Right atrium auricular region (tissue), 2 donors: ENCODE measurements around the gene SLC9A8. TPM values are rescaled to one million over a fixed set of nuclear protein-coding genes. Genes with fewer than 3 reads are reported as not detected.

Experiments
- DNase-seq: peaks from one replicate; pipeline ENCODE4 v3.0.0-alpha.2; 2019; ENCODE audit warnings: low spot score
- H3K27ac ChIP-seq, 2 donors: fragments of 200-600 bp; sonication (generic); 1 replicate in 1 of 2; 2 replicates in 1 of 2; pipeline ENCODE4 v1.5.1; 2016 to 2019
- H3K27me3 ChIP-seq, 2 donors: fragments of 200-600 bp; sonication (generic); one replicate each; pipeline versions ENCODE4 v1.5.1 to v1.6.0; 2017 to 2019
- H3K36me3 ChIP-seq: fragments of 200-600 bp; sonication (generic); one replicate; pipeline ENCODE4 v1.5.1; 2016
- H3K4me1 ChIP-seq, 2 donors: fragments of 200-600 bp; sonication (generic); one replicate each; pipeline versions ENCODE4 v1.5.1 to v1.6.0; 2017 to 2019
- H3K4me3 ChIP-seq, 2 donors: fragments of 200-600 bp; sonication (generic); 1 replicate in 1 of 2; 2 replicates in 1 of 2; pipeline ENCODE4 v1.5.1; 2017 to 2019; ENCODE audit warnings: mild to moderate bottlenecking in 1 of 2, moderate library complexity in 1 of 2
- H3K9me3 ChIP-seq, 2 donors: fragments of 200-600 bp; sonication (generic); one replicate each; pipeline ENCODE4 v1.5.1; 2019
- CTCF ChIP-seq, 2 donors: fragments of 200-600 bp; sonication (generic); IDR thresholded peaks; one replicate each; pipeline ENCODE4 v1.5.1; 2019; ENCODE audit warnings: antibody characterized with exemption in 2 of 2
- total RNA-seq, 2 donors: library from RNA; depleted of rRNA; stranded (reverse); fragments of >200 nt; gene quantifications; one replicate each; pipeline ENCODE4 v1.1.0, GENCODE V29; 2016

The SLC9A8 gene
- total RNA-seq, 2 donors from 2014 or later: 5.8 to 6.3 TPM

- no peak for DNase-seq
- Histone ChIP-seq H3K4me3 (no peak overlapping the region), H3K27ac (no peak overlapping the region), H3K4me1 (no peaks in the 10 kb centered on the region), H3K9me3 (no peaks in the 10 kb centered on the region), H3K36me3 (peaks cover 38% of the 10 kb centered on the region), H3K27me3 (no peaks in the 10 kb centered on the region)
- no peak for TF ChIP-seq CTCF (IDR thresholded peaks at IDR 0.05)
These were observed 52.9 kb downstream of the SLC9A8 start for GRCh38 chr20:49865559-49865958.

- Histone ChIP-seq H3K27me3 (no peaks in the 10 kb centered on the region), H3K9me3 (no peaks in the 10 kb centered on the region), H3K4me1 (no peaks in the 10 kb centered on the region), H3K27ac (no peak overlapping the region), H3K4me3 (no peak overlapping the region), H3K36me3 (peaks cover 38% of the 10 kb centered on the region)
- TF ChIP-seq CTCF (IDR thresholded peaks at IDR 0.05): no peak
- DNase-seq: no peak
These were observed 53.4 kb downstream of the SLC9A8 start for GRCh38 chr20:49866051-49866450.

GRCh38 chr20:49867453-49868215 is 55.0 kb downstream of the SLC9A8 start:
- Histone ChIP-seq H3K9me3 (no peaks in the 10 kb centered on the region), H3K27me3 (no peaks in the 10 kb centered on the region), H3K36me3 (peaks cover 35% of the 10 kb centered on the region), H3K27ac (no peak overlapping the region), H3K4me1 (no peaks in the 10 kb centered on the region), H3K4me3 (no peak overlapping the region)
- no peak for DNase-seq
- no peak for TF ChIP-seq CTCF (IDR thresholded peaks at IDR 0.05)

- H3K27me3 ChIP-seq: no peaks in the 10 kb centered on the region
- no peaks in the 10 kb centered on the region for H3K9me3 ChIP-seq
- H3K4me3 ChIP-seq: no peak overlapping the region
- peaks cover 35% of the 10 kb centered on the region for H3K36me3 ChIP-seq
- H3K27ac ChIP-seq: no peak overlapping the region
- TF ChIP-seq CTCF (IDR thresholded peaks at IDR 0.05): no peak
- no peak for DNase-seq
- no peaks in the 10 kb centered on the region for H3K4me1 ChIP-seq
These were observed 55.9 kb downstream of the SLC9A8 start for GRCh38 chr20:49868538-49868937.

- no peak for DNase-seq
- no peak overlapping the region for H3K27ac ChIP-seq
- no peaks in the 10 kb centered on the region for H3K9me3 ChIP-seq
- no peak overlapping the region for H3K4me3 ChIP-seq
- no peaks in the 10 kb centered on the region for H3K27me3 ChIP-seq
- TF ChIP-seq CTCF (IDR thresholded peaks at IDR 0.05): no peak
- peaks cover 35% of the 10 kb centered on the region for H3K36me3 ChIP-seq
- H3K4me1 ChIP-seq: no peaks in the 10 kb centered on the region
These were observed 56.3 kb downstream of the SLC9A8 start for GRCh38 chr20:49868964-49869363.

- H3K36me3 ChIP-seq: peaks cover 24% of the 10 kb centered on the region
- DNase-seq: no peak
- H3K27ac ChIP-seq: no peak overlapping the region
- no peaks in the 10 kb centered on the region for H3K4me1 ChIP-seq
- H3K9me3 ChIP-seq: no peaks in the 10 kb centered on the region
- H3K4me3 ChIP-seq: no peak overlapping the region
- no peaks in the 10 kb centered on the region for H3K27me3 ChIP-seq
- no peak for TF ChIP-seq CTCF (IDR thresholded peaks at IDR 0.05)
These were observed 57.6 kb downstream of the SLC9A8 start for GRCh38 chr20:49870261-49870660.
